Activated naive CD8-positive, alpha-beta T cell treated with anti-CD3 and anti-CD28 coated beads, Interleukin-2, amount 10 ng/mL, durations not matched to agents 7 days and 5 days (primary cell): Measurements from ENCODE around the gene PCARE. TPM values are rescaled to one million over a fixed set of nuclear protein-coding genes. Genes with fewer than 3 reads are reported as not detected.

Experiments
- ATAC-seq: fragments of 150-1000 bp; cut with Tn5 transposase; one replicate; pipeline ENCODE4 v1.10.0; 2021; ENCODE audit warnings: low read depth, moderate library complexity
- POLR2A ChIA-PET: fragments of 350-600 bp; sonication (Branson Sonifier 250); formaldehyde crosslinking; loops from one replicate; lab custom pipeline; 2021; ENCODE audit warnings: antibody characterized with exemption; lab: Charles Lee
- DNase-seq: peaks from one replicate; pipeline ENCODE4 v3.0.0; 2021
- H3K27ac Mint-ChIP-seq: one replicate; pipeline ENCODE4 v1.8.0; 2022; ENCODE audit warnings: mild to moderate bottlenecking, mixed read lengths
- H3K27me3 Mint-ChIP-seq: one replicate; pipeline ENCODE4 v1.8.0; 2022; ENCODE audit warnings: mild to moderate bottlenecking, moderate library complexity, mixed read lengths
- H3K36me3 Mint-ChIP-seq: one replicate; pipeline ENCODE4 v1.8.0; 2021; ENCODE audit warnings: mild to moderate bottlenecking, mixed read lengths
- H3K4me1 Mint-ChIP-seq: one replicate; pipeline ENCODE4 v1.8.0; 2021; ENCODE audit warnings: mixed read lengths
- H3K4me3 Mint-ChIP-seq: one replicate; pipeline ENCODE4 v1.8.0; 2022; ENCODE audit warnings: mild to moderate bottlenecking, moderate library complexity, mixed read lengths
- H3K9me3 Mint-ChIP-seq: one replicate; pipeline ENCODE4 v1.8.0; 2021; ENCODE audit warnings: mixed read lengths
- total RNA-seq, 2 experiments: library from RNA; stranded (reverse); gene quantifications; one replicate each; pipeline ENCODE4 v1.2.3, GENCODE V29; 2021

Gene PCARE
- total RNA-seq, 2 experiments from 2014 or later, result not detected

DNA sequence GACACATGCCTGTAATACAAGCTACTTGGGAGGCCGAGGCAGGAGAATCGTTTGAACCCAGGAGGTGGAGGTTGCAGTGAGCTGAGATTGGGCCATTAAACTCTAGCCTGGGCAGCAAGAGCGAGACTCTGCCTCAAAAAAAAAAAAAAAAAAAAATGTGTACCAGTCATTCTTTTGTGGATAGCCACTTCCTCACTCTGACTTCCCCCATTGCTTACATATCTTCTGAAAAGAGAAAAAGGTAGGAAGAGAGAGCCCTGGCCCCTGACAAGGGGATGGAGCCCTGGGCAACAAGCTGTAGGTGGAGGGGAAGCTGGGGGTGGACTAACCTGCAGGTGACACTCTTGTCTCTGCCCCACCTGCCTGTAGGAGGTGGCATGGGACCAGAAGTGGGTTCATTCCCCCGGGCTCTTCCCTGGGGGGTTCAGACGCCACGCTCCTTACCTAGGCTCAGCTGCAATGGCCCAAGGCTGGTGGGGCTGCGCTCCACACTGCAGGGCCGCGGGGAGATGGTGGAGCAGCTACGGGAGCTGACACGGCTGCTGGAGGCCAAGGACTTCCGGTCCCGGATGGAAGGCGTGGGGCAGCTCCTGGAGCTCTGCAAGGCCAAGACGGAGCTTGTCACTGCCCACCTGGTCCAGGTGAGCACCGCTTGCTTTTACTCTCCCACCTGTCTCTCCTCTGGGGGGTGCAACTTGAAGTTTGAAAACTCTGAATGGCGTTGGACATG is 39.1 kb downstream of the PCARE start:
- ATAC-seq (peak; percentile 31), DNase-seq (no peak)
- POLR2A ChIA-PET, result interaction anchor here (1.8 to 2.2 kb wide), 2 partner anchors 20 to 24 kb away, joined by 7 to 12 read pairs; no protein-coding TSS in a partner anchor
- H3K27ac Mint-ChIP-seq, result peak overlapping the region; percentile 62
- no peaks in the 10 kb centered on the region for H3K27me3 Mint-ChIP-seq
- H3K4me1 Mint-ChIP-seq, result peaks cover 23% of the 10 kb centered on the region
- peak overlapping the region; percentile 56 for H3K4me3 Mint-ChIP-seq
- no peaks in the 10 kb centered on the region for H3K9me3 Mint-ChIP-seq
- H3K36me3 Mint-ChIP-seq, result peaks cover 29% of the 10 kb centered on the region

DNA sequence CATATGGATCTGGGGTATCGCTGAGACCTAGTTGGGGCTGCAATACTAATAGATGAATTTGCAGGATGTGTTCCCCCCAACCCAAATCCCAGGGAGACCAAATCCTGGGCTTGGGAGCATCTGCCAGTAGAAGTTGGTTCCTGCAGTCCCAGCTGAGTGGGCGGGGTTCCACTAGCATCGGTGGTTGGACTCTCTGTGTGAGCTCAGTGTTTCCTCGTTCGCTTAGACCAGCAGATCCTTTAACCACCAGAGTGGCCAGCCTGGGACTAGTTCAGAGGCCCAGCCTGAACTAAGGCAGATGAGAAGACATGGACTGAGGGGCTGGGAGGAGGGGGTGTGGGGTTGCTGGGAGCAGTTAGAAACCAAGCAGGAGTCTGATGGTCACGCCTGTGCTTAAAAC is 40.7 kb downstream of the PCARE start:
- H3K4me3 Mint-ChIP-seq, result no peak overlapping the region
- no peak overlapping the region for H3K27ac Mint-ChIP-seq
- ATAC-seq, result no peak
- POLR2A ChIA-PET, result interaction anchor here (1.8 to 2.2 kb wide), 2 partner anchors 19 to 22 kb away, joined by 7 to 12 read pairs; no protein-coding TSS in a partner anchor
- no peaks in the 10 kb centered on the region for H3K9me3 Mint-ChIP-seq
- no peaks in the 10 kb centered on the region for H3K27me3 Mint-ChIP-seq
- DNase-seq, result no peak
- H3K4me1 Mint-ChIP-seq, result peaks cover 23% of the 10 kb centered on the region
- H3K36me3 Mint-ChIP-seq, result peaks cover 27% of the 10 kb centered on the region

DNA sequence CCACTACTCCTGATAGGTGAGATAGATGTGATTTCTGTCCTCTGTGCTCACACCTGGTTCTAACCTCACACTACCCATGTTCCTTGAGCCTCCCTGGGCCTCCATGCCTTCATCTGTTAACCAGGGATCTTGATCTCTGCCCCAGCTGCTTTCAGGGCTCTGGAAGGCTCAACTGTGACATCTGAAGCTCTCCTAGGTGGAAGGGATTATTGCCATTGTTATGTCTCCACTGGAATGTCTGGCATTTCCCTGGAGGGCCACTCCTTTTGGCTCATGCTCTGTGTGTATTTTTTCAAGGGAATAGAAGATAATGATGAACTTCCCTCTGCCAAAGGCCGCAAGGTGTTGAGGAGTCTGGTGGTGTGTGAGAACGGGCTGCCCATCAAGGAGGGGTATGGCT is 41.2 kb downstream of the PCARE start:
- H3K27me3 Mint-ChIP-seq, result no peaks in the 10 kb centered on the region
- peaks cover 23% of the 10 kb centered on the region for H3K4me1 Mint-ChIP-seq
- POLR2A ChIA-PET, result no interaction called here
- ATAC-seq, result no peak
- H3K27ac Mint-ChIP-seq, result no peak overlapping the region
- DNase-seq, result peak; percentile 5
- no peak overlapping the region for H3K4me3 Mint-ChIP-seq
- H3K36me3 Mint-ChIP-seq, result peaks cover 31% of the 10 kb centered on the region
- no peaks in the 10 kb centered on the region for H3K9me3 Mint-ChIP-seq

DNA sequence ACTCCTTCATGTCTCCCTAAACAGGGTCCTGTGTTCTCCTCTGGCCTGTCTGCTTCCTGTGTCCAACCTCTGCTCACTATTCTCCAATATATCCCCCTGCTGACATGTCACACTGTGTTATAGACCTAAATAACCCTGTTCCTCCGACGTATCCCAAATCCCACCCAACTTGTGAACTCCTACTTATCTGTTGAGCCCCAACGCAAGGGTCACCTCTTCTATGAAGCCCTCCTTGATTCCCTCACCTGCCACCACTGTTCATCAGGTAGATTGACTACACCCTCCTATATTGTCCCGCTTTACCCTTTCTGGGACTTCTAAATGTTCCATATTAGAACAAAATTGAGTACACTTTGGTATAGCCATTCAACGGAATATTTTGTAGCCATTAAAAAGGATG is 42.1 kb downstream of the PCARE start:
- peaks cover 23% of the 10 kb centered on the region for H3K4me1 Mint-ChIP-seq
- H3K36me3 Mint-ChIP-seq, result peaks cover 30% of the 10 kb centered on the region
- ATAC-seq (no peak), DNase-seq (no peak)
- no peaks in the 10 kb centered on the region for H3K9me3 Mint-ChIP-seq
- H3K27me3 Mint-ChIP-seq, result no peaks in the 10 kb centered on the region
- no peak overlapping the region for H3K27ac Mint-ChIP-seq
- POLR2A ChIA-PET, result no interaction called here
- no peak overlapping the region for H3K4me3 Mint-ChIP-seq

DNA sequence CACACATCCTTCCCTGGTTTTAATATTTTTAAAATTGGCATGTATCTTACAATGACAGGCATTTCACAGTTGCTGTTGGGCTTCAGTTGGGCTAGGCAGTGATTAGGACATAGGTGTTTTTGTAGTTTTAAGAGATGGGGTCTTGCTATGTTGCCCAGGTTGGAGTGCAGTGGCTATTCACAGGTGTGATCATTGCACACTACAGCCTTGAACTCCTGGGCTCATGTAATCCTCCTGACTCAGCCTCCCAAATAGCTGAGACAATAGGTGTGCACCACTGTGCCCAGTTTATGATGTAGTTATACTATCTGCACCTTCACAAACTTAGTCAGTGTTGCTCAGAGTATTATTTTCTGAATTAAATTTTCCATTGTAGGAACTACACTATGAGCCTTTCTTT is 43.3 kb downstream of the PCARE start:
- ATAC-seq (no peak), DNase-seq (no peak)
- Mint-ChIP-seq H3K27me3 (no peaks in the 10 kb centered on the region), H3K4me1 (peaks cover 22% of the 10 kb centered on the region), H3K36me3 (peaks cover 23% of the 10 kb centered on the region), H3K27ac (no peak overlapping the region), H3K4me3 (no peak overlapping the region), H3K9me3 (no peaks in the 10 kb centered on the region)
- POLR2A ChIA-PET, result no interaction called here

DNA sequence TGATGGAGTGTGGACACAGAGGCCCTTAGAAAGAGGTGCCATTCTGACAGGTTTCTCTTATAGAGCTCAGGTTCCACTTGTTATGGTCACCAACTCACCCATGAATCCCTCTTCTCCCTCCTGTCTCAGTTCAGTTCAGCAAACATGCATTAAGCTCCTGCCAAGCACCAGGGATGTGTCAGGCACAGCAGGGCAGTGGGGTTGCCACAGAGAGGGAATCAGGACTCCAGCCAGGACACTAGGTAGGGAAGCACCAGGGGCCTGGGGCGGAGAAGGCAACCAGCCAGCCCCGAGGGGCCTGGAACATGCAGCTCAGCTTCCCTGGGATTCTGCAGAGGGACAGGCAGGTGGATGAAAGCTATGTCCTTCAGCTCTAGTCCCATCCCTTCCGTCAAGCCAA is 48.6 kb downstream of the PCARE start:
- H3K9me3 Mint-ChIP-seq, result no peaks in the 10 kb centered on the region
- H3K4me1 Mint-ChIP-seq, result peaks cover 5% of the 10 kb centered on the region
- no peak for DNase-seq
- peaks cover 7% of the 10 kb centered on the region for H3K36me3 Mint-ChIP-seq
- no peaks in the 10 kb centered on the region for H3K27me3 Mint-ChIP-seq
- H3K27ac Mint-ChIP-seq, result no peak overlapping the region
- POLR2A ChIA-PET, result interaction anchor here (1.4 kb wide), 1 partner anchor 14 kb away, joined by 4 read pairs; no protein-coding TSS in a partner anchor
- ATAC-seq, result no peak
- no peak overlapping the region for H3K4me3 Mint-ChIP-seq

DNA sequence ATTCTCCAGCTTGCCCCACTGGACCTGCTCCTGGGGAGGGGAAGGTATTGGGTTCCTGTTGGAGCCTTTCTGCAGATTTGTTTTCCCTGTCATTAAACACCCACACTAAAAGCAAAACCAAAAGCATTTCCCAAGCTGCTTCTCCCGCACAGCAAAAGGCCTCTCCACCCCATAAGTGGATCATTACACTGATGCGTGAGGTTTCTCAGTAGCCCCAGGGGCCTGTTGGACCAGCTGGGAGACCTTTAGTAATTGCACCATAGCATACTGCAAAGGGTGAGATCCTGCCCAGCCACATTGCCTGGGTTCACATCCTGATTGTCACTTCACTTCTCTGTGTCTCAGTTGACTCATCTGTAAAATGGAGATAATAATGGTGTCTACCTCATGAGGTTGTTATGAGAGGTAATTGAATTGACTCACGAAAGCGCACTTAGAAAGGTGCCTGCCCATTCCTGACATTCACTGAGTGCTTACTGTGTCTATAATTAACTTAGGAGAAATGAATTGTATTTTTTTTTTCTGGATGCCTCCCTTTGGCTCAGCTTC is 49.4 kb downstream of the PCARE start:
- no peaks in the 10 kb centered on the region for H3K27me3 Mint-ChIP-seq
- peaks cover 9% of the 10 kb centered on the region for H3K36me3 Mint-ChIP-seq
- POLR2A ChIA-PET, result interaction anchor here (1.1 to 1.4 kb wide), 2 partner anchors 10 to 14 kb away, joined by 3 to 4 read pairs; no protein-coding TSS in a partner anchor
- peaks cover 7% of the 10 kb centered on the region for H3K4me1 Mint-ChIP-seq
- no peak for DNase-seq
- no peaks in the 10 kb centered on the region for H3K9me3 Mint-ChIP-seq
- H3K27ac Mint-ChIP-seq, result no peak overlapping the region
- H3K4me3 Mint-ChIP-seq, result no peak overlapping the region
- ATAC-seq, result no peak

DNA sequence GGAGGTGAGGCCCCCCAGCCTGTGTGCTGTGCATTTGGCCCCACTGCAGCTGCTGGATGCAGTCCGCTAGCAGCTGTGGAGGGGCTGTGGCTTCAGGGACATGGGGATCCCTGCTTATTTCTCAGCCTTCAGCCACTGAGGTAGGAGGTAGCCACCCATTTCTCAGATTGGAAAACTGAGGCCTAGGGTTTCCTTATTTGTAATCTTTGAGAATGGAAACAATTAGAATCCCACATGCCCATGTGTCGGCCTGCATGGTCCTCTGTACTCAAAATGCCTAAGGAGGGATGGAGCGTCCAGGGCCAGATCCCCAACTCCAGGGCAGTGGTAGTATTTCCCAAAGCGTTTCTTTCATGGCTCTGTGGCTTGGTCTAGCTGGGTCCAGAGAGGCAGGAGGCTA is 51.1 kb downstream of the PCARE start:
- Mint-ChIP-seq H3K36me3 (peaks cover 5% of the 10 kb centered on the region), H3K27ac (no peak overlapping the region)
- no peak for ATAC-seq

DNA sequence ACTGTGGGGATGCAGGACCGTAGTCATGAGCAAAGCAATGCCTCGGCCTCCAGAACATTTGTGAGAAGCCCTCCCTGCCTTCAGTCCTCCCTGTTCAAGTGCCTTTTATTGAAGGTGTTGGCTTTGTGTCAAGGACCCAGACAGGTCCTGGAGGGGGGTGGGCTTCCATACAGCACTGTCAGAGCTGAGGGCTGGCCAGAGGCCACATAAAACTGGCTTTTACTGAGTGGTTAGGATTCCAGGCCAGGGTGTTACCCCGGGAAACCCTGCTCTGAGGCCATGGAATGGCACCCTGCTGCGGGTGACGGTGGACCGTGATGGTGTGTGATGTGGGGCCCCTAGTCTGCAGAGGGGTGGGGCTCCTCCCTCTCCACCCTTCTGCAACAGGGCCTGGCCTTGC is 51.6 kb downstream of the PCARE start:
- no peak overlapping the region for H3K27ac Mint-ChIP-seq
- no peak for ATAC-seq

More for the DNA sequence above, 51.1 kb downstream of the PCARE start:
- H3K9me3 Mint-ChIP-seq, result no peaks in the 10 kb centered on the region
- no peak for DNase-seq
- H3K4me3 Mint-ChIP-seq, result no peak overlapping the region
- H3K27me3 Mint-ChIP-seq, result no peaks in the 10 kb centered on the region
- H3K4me1 Mint-ChIP-seq, result peaks cover 8% of the 10 kb centered on the region
- POLR2A ChIA-PET, result no interaction called here

DNA sequence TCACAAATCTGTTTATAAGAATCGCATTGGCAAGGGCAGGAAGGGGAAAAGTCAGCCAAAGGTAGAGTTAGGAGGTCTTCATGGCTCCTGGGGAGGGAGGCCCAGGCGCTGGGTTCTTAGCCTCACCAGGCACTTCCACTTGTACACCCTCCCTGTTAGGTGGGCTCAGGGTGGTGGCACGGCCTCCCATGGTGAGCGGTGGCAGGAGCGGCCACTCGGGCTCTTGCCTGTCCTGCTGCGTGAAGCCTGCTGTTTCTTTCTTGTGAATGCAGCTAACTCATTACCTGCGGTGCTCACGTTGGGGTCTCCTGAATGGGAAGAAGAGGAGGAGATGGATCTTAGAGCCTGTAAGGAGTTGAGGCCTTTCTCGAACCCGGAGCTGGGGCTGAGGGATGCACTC is 52.4 kb downstream of the PCARE start:
- ATAC-seq (no peak), DNase-seq (no peak)
- Mint-ChIP-seq H3K27me3 (no peaks in the 10 kb centered on the region), H3K4me3 (no peak overlapping the region), H3K36me3 (peaks cover 2% of the 10 kb centered on the region), H3K4me1 (peaks cover 11% of the 10 kb centered on the region), H3K27ac (no peak overlapping the region), H3K9me3 (no peaks in the 10 kb centered on the region)
- POLR2A ChIA-PET, result no interaction called here

More for the DNA sequence above, 51.6 kb downstream of the PCARE start:
- Mint-ChIP-seq H3K36me3 (peaks cover 4% of the 10 kb centered on the region), H3K4me1 (peaks cover 9% of the 10 kb centered on the region), H3K4me3 (no peak overlapping the region), H3K9me3 (no peaks in the 10 kb centered on the region), H3K27me3 (no peaks in the 10 kb centered on the region)
- POLR2A ChIA-PET, result no interaction called here
- DNase-seq, result no peak

DNA sequence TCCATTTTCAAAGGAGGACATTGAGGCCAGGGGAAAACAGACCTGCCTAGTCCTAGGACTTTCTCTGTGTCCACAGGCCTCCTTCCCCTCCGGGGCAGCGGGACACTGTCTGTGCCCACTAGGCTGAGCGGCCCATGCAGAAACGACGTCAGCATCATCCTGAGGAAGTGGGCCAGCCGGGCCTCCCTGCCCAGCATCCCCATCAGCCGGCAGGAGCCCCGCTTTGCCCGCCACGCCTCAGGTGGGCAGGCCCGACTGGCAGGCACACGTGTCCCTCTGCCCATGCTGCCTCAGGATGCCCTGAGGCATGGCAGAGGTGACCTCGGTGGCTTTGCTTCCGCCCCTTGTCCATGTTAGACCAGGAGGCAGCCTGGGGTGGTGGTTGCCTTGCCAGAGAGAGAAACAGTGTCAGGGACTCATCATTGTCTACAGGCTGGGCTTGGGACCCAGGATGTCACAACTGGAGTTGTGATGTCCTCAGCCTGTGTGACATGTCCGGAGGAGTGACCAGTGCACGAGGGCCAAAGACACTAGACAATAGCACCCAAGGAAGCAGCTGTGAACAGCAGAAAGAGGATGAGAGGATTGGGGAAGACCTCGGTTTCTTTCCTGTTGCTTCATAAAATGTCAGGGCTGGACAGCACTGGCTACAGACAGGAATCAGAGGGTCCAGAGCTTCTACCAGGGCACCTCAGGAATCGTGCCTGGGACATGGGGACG is 56.4 kb downstream of the PCARE start:
- no peak overlapping the region for H3K4me3 Mint-ChIP-seq
- H3K27me3 Mint-ChIP-seq, result no peaks in the 10 kb centered on the region
- H3K4me1 Mint-ChIP-seq, result peaks cover 43% of the 10 kb centered on the region
- no peak overlapping the region for H3K27ac Mint-ChIP-seq
- DNase-seq (no peak), ATAC-seq (no peak)
- POLR2A ChIA-PET, result no interaction called here
- peaks cover 5% of the 10 kb centered on the region for H3K36me3 Mint-ChIP-seq
- no peaks in the 10 kb centered on the region for H3K9me3 Mint-ChIP-seq

DNA sequence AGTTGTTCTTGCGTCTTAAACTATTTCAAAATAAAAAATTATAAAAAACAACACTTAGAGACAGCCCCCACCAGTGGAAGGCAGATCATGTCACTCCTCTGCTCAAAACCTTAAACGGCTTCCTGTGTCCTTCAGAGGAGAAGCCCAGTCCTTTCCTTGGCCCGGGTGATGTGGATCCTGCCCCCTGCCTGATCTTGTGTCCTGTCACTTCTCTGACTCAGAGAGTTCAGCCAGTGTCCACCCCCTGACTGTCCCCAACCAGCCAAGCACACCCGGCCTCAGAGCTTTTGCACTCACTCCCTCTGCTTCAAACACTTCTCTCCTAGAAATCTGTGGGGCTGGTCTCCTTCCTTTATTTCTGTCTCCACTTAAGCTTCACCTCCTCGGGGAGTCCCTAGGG is 57.8 kb downstream of the PCARE start:
- no peaks in the 10 kb centered on the region for H3K9me3 Mint-ChIP-seq
- H3K4me1 Mint-ChIP-seq, result peaks cover 52% of the 10 kb centered on the region
- POLR2A ChIA-PET, result interaction anchor here (2.5 kb wide), 1 partner anchor 100 kb away, joined by 18 read pairs; no protein-coding TSS in a partner anchor
- DNase-seq (no peak), ATAC-seq (no peak)
- no peaks in the 10 kb centered on the region for H3K27me3 Mint-ChIP-seq
- H3K27ac Mint-ChIP-seq, result peak overlapping the region; percentile 99
- peak overlapping the region; percentile 89 for H3K4me3 Mint-ChIP-seq
- peaks cover 5% of the 10 kb centered on the region for H3K36me3 Mint-ChIP-seq

DNA sequence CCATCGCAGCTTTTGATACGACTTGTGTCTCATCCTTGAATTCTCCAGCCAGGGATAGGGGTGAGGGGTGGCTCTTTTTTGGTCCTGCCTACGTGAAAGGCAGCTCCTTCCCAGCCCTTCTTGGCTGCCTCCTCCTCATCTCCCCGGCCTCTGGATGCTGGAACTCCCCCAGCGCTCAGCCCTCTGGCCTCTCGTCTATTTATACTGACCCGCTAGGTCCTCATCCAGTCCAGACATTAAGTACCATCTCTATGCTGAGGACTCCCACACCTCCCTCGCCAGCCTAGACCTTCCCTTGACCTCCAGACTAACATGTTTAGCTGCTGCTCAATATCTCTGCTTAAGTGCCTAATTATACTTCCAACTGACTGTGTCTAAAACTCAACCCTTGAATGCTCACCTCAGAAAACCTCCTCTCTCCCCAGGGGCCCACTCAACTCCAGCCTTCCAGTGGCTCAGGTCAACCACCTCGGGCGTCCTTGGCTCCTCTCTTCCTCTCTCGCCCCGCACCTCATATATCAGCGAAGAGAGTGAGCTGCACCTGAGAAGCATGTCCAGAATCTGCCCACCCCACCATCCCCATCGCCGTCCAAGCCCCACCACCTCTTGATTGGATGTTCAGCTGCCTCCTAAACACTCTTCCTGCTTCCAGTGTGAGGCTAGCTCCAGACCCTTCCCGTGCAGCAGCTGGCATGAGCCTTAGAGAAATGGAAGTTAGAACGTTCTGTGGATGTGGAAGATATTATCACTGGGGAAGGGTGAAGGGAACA is 58.4 kb downstream of the PCARE start:
- H3K4me1 Mint-ChIP-seq, result peaks cover 59% of the 10 kb centered on the region

More for the DNA sequence above, 58.4 kb downstream of the PCARE start:
- no peaks in the 10 kb centered on the region for H3K9me3 Mint-ChIP-seq
- H3K36me3 Mint-ChIP-seq, result peaks cover 5% of the 10 kb centered on the region
- peak overlapping the region; percentile 99 for H3K27ac Mint-ChIP-seq
- POLR2A ChIA-PET, result interaction anchor here (0.6 to 2.5 kb wide), 11 partner anchors 9 to 113 kb away, joined by 3 to 18 read pairs (median 3); partner anchors contain the start of gene TOGARAM2
- DNase-seq, result no peak
- ATAC-seq, result no peak
- H3K4me3 Mint-ChIP-seq, result peak overlapping the region; percentile 89
- no peaks in the 10 kb centered on the region for H3K27me3 Mint-ChIP-seq
